K562 (cell line): ENCODE results near the gene SLC17A2. TPM values are rescaled to one million over a fixed set of nuclear protein-coding genes. Genes with fewer than 3 reads are reported as not detected.

Experiments
- BRCA1 ChIP-seq, 2 experiments: fragments of 450-650 bp in 1 of 2; sonication (generic) in 1 of 2; formaldehyde crosslinking in 1 of 2; IDR thresholded peaks; 2 replicates each; pipeline versions ENCODE4 v1.5.0 to v1.6.1; 2017 to 2020; ENCODE audit warnings: mild to moderate bottlenecking in 1 of 2, missing genetic modification reagents in 1 of 2
- FOXM1 ChIP-seq, 2 experiments: fragments of 450-650 bp in 1 of 2; sonication (generic) in 1 of 2; formaldehyde crosslinking in 1 of 2; IDR thresholded peaks; 2 replicates each; pipeline versions ENCODE4 v1.6.1 to v1.9.0; 2017 to 2022; ENCODE audit warnings: low read depth in 2 of 2, mild to moderate bottlenecking in 2 of 2, missing genetic modification reagents in 1 of 2, moderate library complexity in 1 of 2
- GATAD2A ChIP-seq: fragments of 450-650 bp; IDR thresholded peaks from 2 replicates; pipeline ENCODE4 v1.6.1; 2017
- NFIC ChIP-seq: fragments of 450-650 bp; IDR thresholded peaks from 2 replicates; pipeline ENCODE4 v1.6.1; 2017; ENCODE audit warnings: mild to moderate bottlenecking, inconsistent platforms
- POLR2H ChIP-seq: IDR thresholded peaks from 2 replicates; pipeline ENCODE4 v1.6.1; 2016; ENCODE audit warnings: missing genetic modification characterization, low read depth, mild to moderate bottlenecking, control low read depth, missing compliant biosample characterization, moderate library complexity
- PTTG1 ChIP-seq: fragments of 450-650 bp; IDR thresholded peaks from 2 replicates; pipeline ENCODE4 v1.6.1; 2016; ENCODE audit warnings: low read depth, mild to moderate bottlenecking, missing genetic modification characterization, missing compliant biosample characterization
- SMARCA4 ChIP-seq: fragments of 450-650 bp; IDR thresholded peaks from 2 replicates; pipeline ENCODE4 v1.6.1; 2016
- TEAD4 ChIP-seq, 2 experiments: sonication (generic) in 1 of 2; formaldehyde crosslinking in 1 of 2; IDR thresholded peaks; 2 replicates each; pipeline versions ENCODE4 v1.6.1 to v1.8.0; 2012 to 2022; ENCODE audit warnings: borderline replicate concordance in 1 of 2, inconsistent platforms in 1 of 2, low read length in 1 of 2, mild to moderate bottlenecking in 1 of 2, missing genetic modification reagents in 1 of 2
- ZNF263 ChIP-seq: sonication (generic); formaldehyde crosslinking; IDR thresholded peaks from 2 replicates; pipeline ENCODE4 v1.8.0; 2022; ENCODE audit warnings: mild to moderate bottlenecking, missing genetic modification reagents, borderline replicate concordance
- ZNF644 ChIP-seq: fragments of 200-800 bp; sonication (Bioruptor generic); IDR thresholded peaks from 2 replicates; pipeline ENCODE4 v1.6.1; 2016; ENCODE audit warnings: low read depth, missing genetic modification characterization, missing compliant biosample characterization
- polyA plus RNA-seq, 8 experiments: library from polyadenylated mRNA; depleted of rRNA in 4 of 8; stranded (reverse) in 5 of 8; unstranded in 3 of 8; fragments of >200 nt; fragmentation: Nextera tagmentation in 2 of 8; fragmentation: Illumina TruSeq in 1 of 8; extraction: Ambion mirVana in 2 of 8; extraction: Trizol in 1 of 8; gene quantifications; 2 replicates each; pipeline versions ENCODE4 v1.2.1 to v1.2.3, GENCODE V29; 2011 to 2014; ENCODE audit warnings: inconsistent platforms in 1 of 8, missing spikeins in 1 of 8
- total RNA-seq, 7 experiments: library from RNA; depleted of rRNA in 6 of 7; stranded (reverse); fragments of >200 nt in 6 of 7; fragmentation: Illumina TruSeq in 2 of 7; extraction: Trizol in 2 of 7; gene quantifications; 2 replicates each; pipeline versions ENCODE4 v1.2.1 to v1.2.3, GENCODE V29; 2011 to 2021; ENCODE audit warnings: low replicate concordance in 1 of 7
- TF ChIP-seq, protein P1 (sequence below): fragments of 150-350 bp; IDR thresholded peaks from 2 replicates; pipeline ENCODE4 v1.6.1; 2014; ENCODE audit warnings: low read depth, mild to moderate bottlenecking, low read length, borderline replicate concordance
- TF ChIP-seq, protein P2 (sequence below): IDR thresholded peaks from 3 replicates; pipeline ENCODE4 v1.6.1; 2011; ENCODE audit warnings: borderline replicate concordance, mild to moderate bottlenecking, moderate library complexity; ENCODE audit not compliant: insufficient read length; ENCODE audit errors: extremely low read depth
- TF ChIP-seq, protein P3 (sequence below): sonication (generic); formaldehyde crosslinking; IDR thresholded peaks from 2 replicates; pipeline ENCODE4 v1.8.0; 2023; ENCODE audit warnings: missing genetic modification reagents, mild to moderate bottlenecking, borderline replicate concordance

SLC17A2 gene
- total and polyA plus RNA-seq, 9 of the 15 experiments (the other 6 are each of a cell fraction or from before 2014, with no cell fraction given): not detected

DNA sequence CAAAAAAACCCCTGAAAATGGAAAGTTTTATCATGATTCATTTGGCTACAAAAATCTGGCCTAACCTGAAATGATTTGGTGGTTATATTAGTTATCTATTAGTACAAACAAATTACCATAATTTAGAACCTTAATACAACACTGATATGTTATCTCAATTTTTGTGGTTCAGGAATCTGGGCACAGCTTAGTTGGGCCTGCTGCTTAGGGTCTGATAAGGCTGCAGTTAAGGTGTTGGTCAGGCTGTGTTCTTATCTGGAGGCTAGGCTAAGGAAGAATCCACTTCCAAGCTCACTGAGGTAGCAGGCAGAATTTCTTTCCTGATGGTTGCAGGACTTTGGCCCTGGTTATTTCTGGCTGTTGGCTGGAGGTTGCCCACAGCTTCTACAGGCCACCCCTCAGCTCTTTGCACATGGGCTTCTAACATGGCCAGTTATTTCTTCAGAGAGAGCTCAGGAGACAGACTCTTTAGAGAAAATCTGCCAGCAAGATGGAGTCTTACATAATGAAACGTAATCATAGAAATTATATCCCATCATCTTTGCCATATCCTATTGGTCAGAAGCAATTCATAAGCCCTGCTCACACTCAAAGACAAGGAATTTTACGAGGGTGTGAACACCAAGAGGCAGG lies 43.5 kb upstream of the SLC17A2 start (continued):
- TF ChIP-seq ZNF644 (tag) (peak; percentile 86; the same call in 1 of the 2 replicates), FOXM1 (IDR thresholded peaks at IDR 0.05; ENCODE audit: low read depth) (peak; percentile 83), FOXM1 (CRISPR knock-in tag; IDR thresholded peaks at IDR 0.05; ENCODE audit: low read depth) (no peak), ZNF263 (CRISPR knock-in tag) (no peak), PTTG1 (no peak), BRCA1 (IDR thresholded peaks at IDR 0.05) (no peak), BRCA1 (CRISPR knock-in tag; IDR thresholded peaks at IDR 0.05) (no peak), GATAD2A (no peak), SMARCA4 (peak; percentile 82), NFIC (peak; percentile 77), TEAD4 (IDR thresholded peaks at IDR 0.05; ENCODE audit: low read length) (peak; percentile 97), TEAD4 (CRISPR knock-in tag; IDR thresholded peaks at IDR 0.05; ENCODE audit: borderline replicate concordance) (no peak), POLR2H (tag) (no peak)
- TF ChIP-seq, protein P1, sequence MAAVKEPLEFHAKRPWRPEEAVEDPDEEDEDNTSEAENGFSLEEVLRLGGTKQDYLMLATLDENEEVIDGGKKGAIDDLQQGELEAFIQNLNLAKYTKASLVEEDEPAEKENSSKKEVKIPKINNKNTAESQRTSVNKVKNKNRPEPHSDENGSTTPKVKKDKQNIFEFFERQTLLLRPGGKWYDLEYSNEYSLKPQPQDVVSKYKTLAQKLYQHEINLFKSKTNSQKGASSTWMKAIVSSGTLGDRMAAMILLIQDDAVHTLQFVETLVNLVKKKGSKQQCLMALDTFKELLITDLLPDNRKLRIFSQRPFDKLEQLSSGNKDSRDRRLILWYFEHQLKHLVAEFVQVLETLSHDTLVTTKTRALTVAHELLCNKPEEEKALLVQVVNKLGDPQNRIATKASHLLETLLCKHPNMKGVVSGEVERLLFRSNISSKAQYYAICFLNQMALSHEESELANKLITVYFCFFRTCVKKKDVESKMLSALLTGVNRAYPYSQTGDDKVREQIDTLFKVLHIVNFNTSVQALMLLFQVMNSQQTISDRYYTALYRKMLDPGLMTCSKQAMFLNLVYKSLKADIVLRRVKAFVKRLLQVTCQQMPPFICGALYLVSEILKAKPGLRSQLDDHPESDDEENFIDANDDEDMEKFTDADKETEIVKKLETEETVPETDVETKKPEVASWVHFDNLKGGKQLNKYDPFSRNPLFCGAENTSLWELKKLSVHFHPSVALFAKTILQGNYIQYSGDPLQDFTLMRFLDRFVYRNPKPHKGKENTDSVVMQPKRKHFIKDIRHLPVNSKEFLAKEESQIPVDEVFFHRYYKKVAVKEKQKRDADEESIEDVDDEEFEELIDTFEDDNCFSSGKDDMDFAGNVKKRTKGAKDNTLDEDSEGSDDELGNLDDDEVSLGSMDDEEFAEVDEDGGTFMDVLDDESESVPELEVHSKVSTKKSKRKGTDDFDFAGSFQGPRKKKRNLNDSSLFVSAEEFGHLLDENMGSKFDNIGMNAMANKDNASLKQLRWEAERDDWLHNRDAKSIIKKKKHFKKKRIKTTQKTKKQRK: no peak
- TF ChIP-seq, protein P2, sequence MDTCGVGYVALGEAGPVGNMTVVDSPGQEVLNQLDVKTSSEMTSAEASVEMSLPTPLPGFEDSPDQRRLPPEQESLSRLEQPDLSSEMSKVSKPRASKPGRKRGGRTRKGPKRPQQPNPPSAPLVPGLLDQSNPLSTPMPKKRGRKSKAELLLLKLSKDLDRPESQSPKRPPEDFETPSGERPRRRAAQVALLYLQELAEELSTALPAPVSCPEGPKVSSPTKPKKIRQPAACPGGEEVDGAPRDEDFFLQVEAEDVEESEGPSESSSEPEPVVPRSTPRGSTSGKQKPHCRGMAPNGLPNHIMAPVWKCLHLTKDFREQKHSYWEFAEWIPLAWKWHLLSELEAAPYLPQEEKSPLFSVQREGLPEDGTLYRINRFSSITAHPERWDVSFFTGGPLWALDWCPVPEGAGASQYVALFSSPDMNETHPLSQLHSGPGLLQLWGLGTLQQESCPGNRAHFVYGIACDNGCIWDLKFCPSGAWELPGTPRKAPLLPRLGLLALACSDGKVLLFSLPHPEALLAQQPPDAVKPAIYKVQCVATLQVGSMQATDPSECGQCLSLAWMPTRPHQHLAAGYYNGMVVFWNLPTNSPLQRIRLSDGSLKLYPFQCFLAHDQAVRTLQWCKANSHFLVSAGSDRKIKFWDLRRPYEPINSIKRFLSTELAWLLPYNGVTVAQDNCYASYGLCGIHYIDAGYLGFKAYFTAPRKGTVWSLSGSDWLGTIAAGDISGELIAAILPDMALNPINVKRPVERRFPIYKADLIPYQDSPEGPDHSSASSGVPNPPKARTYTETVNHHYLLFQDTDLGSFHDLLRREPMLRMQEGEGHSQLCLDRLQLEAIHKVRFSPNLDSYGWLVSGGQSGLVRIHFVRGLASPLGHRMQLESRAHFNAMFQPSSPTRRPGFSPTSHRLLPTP: no peak
- TF ChIP-seq, protein P3, sequence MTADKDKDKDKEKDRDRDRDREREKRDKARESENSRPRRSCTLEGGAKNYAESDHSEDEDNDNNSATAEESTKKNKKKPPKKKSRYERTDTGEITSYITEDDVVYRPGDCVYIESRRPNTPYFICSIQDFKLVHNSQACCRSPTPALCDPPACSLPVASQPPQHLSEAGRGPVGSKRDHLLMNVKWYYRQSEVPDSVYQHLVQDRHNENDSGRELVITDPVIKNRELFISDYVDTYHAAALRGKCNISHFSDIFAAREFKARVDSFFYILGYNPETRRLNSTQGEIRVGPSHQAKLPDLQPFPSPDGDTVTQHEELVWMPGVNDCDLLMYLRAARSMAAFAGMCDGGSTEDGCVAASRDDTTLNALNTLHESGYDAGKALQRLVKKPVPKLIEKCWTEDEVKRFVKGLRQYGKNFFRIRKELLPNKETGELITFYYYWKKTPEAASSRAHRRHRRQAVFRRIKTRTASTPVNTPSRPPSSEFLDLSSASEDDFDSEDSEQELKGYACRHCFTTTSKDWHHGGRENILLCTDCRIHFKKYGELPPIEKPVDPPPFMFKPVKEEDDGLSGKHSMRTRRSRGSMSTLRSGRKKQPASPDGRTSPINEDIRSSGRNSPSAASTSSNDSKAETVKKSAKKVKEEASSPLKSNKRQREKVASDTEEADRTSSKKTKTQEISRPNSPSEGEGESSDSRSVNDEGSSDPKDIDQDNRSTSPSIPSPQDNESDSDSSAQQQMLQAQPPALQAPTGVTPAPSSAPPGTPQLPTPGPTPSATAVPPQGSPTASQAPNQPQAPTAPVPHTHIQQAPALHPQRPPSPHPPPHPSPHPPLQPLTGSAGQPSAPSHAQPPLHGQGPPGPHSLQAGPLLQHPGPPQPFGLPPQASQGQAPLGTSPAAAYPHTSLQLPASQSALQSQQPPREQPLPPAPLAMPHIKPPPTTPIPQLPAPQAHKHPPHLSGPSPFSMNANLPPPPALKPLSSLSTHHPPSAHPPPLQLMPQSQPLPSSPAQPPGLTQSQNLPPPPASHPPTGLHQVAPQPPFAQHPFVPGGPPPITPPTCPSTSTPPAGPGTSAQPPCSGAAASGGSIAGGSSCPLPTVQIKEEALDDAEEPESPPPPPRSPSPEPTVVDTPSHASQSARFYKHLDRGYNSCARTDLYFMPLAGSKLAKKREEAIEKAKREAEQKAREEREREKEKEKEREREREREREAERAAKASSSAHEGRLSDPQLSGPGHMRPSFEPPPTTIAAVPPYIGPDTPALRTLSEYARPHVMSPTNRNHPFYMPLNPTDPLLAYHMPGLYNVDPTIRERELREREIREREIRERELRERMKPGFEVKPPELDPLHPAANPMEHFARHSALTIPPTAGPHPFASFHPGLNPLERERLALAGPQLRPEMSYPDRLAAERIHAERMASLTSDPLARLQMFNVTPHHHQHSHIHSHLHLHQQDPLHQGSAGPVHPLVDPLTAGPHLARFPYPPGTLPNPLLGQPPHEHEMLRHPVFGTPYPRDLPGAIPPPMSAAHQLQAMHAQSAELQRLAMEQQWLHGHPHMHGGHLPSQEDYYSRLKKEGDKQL: peak; percentile 46; the same call in 1 of the 2 replicates
